ENCODE measurements around the gene BLM. TPM values are rescaled to one million over a fixed set of nuclear protein-coding genes. Genes with fewer than 3 reads are reported as not detected.

The BLM gene
- total and polyA plus RNA-seq, 2 of the 13 experiments (the other 11 are each of a cell fraction or from before 2014, with no cell fraction given): 5.1 to 11.8 TPM

- no peak; the same call in 1 of the 2 replicates for TF ChIP-seq ZNF33B (CRISPR knock-in tag; IDR thresholded peaks at IDR 0.05)
- TF ChIP-seq GZF1 (CRISPR knock-in tag; IDR thresholded peaks at IDR 0.05): peak; percentile 47; the same call in 1 of the 2 replicates
- no peak; the same call in 1 of the 2 replicates for TF ChIP-seq KDM5A (IDR thresholded peaks at IDR 0.05; ENCODE audit: borderline replicate concordance, low read length)
- peak; percentile 90; the same call in 1 of the 2 replicates for TF ChIP-seq CENPT (CRISPR knock-in tag; IDR thresholded peaks at IDR 0.05; ENCODE audit: low read depth)
- no peak for TF ChIP-seq ZNF652 (CRISPR knock-in tag; IDR thresholded peaks at IDR 0.05; ENCODE audit: borderline replicate concordance, low read depth)
- no peak for TF ChIP-seq RELA (CRISPR knock-in tag; IDR thresholded peaks at IDR 0.05)
- TF ChIP-seq FOXA1 (IDR thresholded peaks at IDR 0.05): no peak
- TF ChIP-seq FOXA1 (CRISPR knock-in tag; IDR thresholded peaks at IDR 0.05): peak; percentile 22; the same call in 1 of the 2 replicates
- TF ChIP-seq ZBTB14 (CRISPR knock-in tag; IDR thresholded peaks at IDR 0.05): no peak
- no peak for TF ChIP-seq MTF2 (CRISPR knock-in tag; IDR thresholded peaks at IDR 0.05; ENCODE audit: borderline replicate concordance)
- 0 out of 2 replicates have a peak, but pooled peaks have one; percentile 22 for TF ChIP-seq MAF1 (CRISPR knock-in tag; IDR thresholded peaks at IDR 0.05; ENCODE audit: borderline replicate concordance)
- no peak; the same call in 1 of the 2 replicates for TF ChIP-seq CHD2 (IDR thresholded peaks at IDR 0.05; ENCODE audit: low read depth, low read length)
- peak; percentile 50; the same call in 1 of the 2 replicates for TF ChIP-seq ZNF563 (CRISPR knock-in tag; IDR thresholded peaks at IDR 0.05)
- no peak for TF ChIP-seq ZNF615 (CRISPR knock-in tag; IDR thresholded peaks at IDR 0.05; ENCODE audit: borderline replicate concordance)
- peak; percentile 76; the same call in 1 of the 2 replicates for TF ChIP-seq TBX2 (CRISPR knock-in tag; IDR thresholded peaks at IDR 0.05; ENCODE audit: borderline replicate concordance)
- TF ChIP-seq ZBTB37 (CRISPR knock-in tag; IDR thresholded peaks at IDR 0.05): no peak
- TF ChIP-seq SRY (CRISPR knock-in tag; IDR thresholded peaks at IDR 0.05): no peak
- peak; percentile 69 for TF ChIP-seq DRAP1 (CRISPR knock-in tag; IDR thresholded peaks at IDR 0.05)
- TF ChIP-seq U2AF1 (optimal IDR thresholded peaks at IDR 0.05; ENCODE audit: low read depth, low read length): no peak
- TF ChIP-seq MEIS2 (CRISPR knock-in tag; IDR thresholded peaks at IDR 0.05): peak; percentile 15; the same call in 1 of the 2 replicates
- peak; percentile 58; the same call in 1 of the 2 replicates for TF ChIP-seq ZNF709 (CRISPR knock-in tag; IDR thresholded peaks at IDR 0.05)
- no peak for TF ChIP-seq ETS1 (CRISPR knock-in tag; IDR thresholded peaks at IDR 0.05)
- no peak for TF ChIP-seq ZNF513 (CRISPR knock-in tag; conservative IDR thresholded peaks at IDR 0.05)
- TF ChIP-seq CAMTA2 (CRISPR knock-in tag; IDR thresholded peaks at IDR 0.05; ENCODE audit: borderline replicate concordance): no peak
- no peak for TF ChIP-seq DPF2 (CRISPR knock-in tag; IDR thresholded peaks at IDR 0.05; ENCODE audit: borderline replicate concordance, low read depth)
Measured at GRCh38 chr15:90716976-90717821, at the start of gene BLM (continued).

Data from HepG2 (cell line).